Neural progenitor cell (in vitro differentiated cells): ENCODE data around the gene CREB5.

Experiments used
- EZH2 ChIP-seq: fragments of 200-600 bp; sonication (generic); IDR thresholded peaks from 2 replicates; pipeline ENCODE4 v1.6.1; 2017; ENCODE audit warnings: antibody characterized with exemption, mild to moderate bottlenecking, moderate library complexity
- EZH2phosphoT487 ChIP-seq: fragments of 200-600 bp; sonication (generic); IDR thresholded peaks from 2 replicates; pipeline ENCODE4 v1.6.1; 2017; ENCODE audit warnings: antibody characterized with exemption
- TF ChIP-seq, protein P1 (sequence below): fragments of 200-600 bp; sonication (generic); IDR thresholded peaks from 2 replicates; pipeline ENCODE4 v1.5.1; 2017; ENCODE audit warnings: antibody characterized with exemption, mild to moderate bottlenecking

DNA sequence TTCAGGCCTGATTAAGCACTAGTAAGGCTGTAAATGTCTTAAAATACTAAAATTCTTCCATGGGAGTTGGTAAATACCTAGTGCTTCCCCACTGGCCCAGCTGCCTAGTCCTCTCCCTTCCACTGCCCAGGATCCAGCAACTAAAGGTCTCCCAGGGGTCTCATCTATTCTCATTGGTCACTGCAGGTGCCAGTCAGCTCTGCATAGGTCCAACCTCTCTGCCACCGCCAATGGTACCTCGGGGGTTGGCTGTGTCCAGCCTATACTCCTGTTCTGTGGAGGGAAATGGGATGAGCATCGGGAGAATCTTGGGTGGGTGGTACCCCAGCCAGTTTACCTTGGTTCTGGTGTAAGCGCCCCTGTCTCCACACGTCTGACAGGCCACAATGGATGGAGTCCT lies 6.1 kb upstream of the CREB5 start:
- TF ChIP-seq, protein P1, sequence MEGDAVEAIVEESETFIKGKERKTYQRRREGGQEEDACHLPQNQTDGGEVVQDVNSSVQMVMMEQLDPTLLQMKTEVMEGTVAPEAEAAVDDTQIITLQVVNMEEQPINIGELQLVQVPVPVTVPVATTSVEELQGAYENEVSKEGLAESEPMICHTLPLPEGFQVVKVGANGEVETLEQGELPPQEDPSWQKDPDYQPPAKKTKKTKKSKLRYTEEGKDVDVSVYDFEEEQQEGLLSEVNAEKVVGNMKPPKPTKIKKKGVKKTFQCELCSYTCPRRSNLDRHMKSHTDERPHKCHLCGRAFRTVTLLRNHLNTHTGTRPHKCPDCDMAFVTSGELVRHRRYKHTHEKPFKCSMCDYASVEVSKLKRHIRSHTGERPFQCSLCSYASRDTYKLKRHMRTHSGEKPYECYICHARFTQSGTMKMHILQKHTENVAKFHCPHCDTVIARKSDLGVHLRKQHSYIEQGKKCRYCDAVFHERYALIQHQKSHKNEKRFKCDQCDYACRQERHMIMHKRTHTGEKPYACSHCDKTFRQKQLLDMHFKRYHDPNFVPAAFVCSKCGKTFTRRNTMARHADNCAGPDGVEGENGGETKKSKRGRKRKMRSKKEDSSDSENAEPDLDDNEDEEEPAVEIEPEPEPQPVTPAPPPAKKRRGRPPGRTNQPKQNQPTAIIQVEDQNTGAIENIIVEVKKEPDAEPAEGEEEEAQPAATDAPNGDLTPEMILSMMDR = no peak
- TF ChIP-seq EZH2phosphoT487 = no peak
- TF ChIP-seq EZH2 = no peak
